Measurements from ENCODE around the gene CSTF3.
"Not testable (repeated sequence)": the region's sequence is repeated elsewhere in the genome, so short reads cannot be mapped to it uniquely, and the experiment has no call there.

Gene CSTF3

DNA sequence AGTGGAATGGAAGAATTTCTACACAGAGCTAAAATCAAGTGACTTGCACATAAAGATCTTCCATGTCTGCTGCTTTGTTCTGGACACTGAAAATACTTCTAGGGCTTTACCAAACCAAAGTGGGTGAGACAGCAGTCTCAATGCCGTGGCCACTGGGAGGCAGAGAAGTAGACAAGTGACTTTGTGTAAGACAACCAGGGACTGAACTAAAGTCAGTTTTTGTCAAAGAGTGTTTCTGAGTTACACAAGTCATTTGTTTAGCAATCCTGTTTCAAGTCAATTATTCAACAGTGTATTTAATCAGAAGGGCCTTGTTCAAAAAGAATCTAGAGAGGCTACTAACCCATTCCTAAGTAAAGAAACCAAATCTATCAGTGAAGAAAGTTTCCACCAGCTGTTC lies 75.3 kb downstream of the CSTF3 start:
- DNase-seq (ENCODE audit: low spot score): no peak

GRCh38 chr11:33083918-33084317 lies 77.4 kb downstream of the CSTF3 start:
- no peak for DNase-seq (ENCODE audit: low spot score)

GRCh38 chr11:33072465-33072864 lies 88.8 kb downstream of the CSTF3 start:
- no peak for DNase-seq (ENCODE audit: low spot score)

DNA sequence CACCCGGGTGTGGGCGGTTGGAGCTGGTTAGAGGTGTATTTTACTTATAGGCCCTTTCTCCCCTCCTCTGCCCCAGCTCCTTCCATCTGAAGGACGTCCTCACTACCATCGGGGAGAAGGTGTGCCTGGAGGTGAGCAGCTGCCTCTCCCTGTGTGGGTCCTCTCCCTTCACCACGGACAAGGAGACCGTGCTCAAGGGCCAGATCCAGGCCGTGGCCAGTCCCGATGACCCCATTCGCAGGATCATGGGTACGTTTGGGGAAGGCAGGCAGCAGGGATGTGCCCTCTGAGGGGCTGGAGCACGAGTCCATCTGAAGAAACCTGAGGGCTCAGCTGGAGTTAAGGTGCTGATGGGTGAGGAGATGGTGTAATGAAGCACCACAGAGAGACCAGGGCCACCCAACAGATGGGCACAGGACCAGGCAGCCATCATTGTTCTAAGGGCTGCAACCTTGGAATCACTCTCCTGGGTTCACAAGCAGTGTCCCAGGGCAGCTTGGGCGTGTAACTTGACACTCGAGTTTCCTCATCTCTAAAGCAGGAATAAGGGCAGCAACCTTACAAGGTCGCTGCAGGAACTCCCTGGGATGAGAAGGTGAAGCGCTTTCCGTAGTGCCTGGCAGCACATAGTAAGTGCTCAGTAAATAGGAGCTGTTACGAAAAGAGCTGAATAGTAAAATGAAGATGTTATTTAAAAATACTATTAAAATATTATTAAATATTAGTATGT lies 92.5 kb downstream of the CSTF3 start:
- no peak for DNase-seq (ENCODE audit: low spot score)

DNA sequence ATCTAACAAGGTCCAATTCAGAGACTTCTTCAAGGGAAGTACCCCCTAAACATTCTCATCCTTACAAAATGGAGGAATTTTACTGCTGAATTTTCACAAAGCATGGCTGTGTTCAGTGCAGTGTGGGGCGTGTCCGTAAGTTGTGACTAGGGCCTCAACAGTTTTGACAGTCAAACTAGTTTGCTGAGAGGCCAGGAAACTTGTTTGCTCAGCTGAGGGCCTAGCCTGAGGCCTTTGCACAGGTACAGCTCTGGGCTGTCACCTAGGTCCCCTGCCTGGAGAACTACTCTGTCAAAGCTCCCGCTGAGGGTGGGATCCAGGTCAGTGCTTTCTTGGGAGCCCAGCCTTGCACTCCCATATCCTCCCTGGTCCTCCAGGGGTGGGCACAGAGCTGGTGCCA lies 94.0 kb downstream of the CSTF3 start:
- DNase-seq (ENCODE audit: low spot score): no peak

DNA sequence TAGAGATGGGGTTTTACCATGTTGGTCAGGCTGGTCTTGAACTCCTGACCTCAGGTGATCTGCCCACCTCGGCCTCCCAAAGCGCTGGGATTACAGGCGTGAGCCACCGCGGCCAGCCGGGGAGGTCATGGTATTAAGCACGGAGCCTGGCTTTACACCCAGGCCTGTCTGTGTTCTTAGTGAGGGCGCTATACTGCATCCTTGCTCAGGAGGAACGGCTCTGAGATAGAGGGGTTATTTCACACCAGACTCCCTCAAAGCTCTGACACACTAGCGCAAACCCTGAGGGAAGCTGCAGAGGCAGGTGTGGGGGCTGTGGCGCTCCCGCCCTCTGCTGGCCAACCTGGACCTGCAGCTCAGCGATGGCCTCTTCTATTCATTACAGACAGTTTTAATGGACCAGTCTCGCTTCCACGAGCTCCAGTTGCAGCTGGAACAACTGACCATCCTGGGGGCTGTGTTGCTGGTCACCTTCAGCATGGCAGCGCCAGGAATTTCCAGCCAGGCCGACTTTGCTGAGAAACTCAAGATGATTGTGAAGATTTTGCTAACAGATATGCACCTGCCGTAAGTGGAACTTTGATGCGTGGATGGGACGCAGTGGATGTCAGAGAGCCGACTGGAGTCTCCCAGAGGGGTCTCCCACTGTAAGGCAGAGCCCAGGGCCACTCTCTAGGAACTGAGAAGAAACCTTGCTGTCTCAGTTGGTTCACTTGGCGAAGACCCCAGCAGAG lies 95.7 kb downstream of the CSTF3 start:
- no peak for DNase-seq (ENCODE audit: low spot score)

GRCh38 chr11:33064866-33065265 lies 96.4 kb downstream of the CSTF3 start:
- no peak for DNase-seq (ENCODE audit: low spot score)

DNA sequence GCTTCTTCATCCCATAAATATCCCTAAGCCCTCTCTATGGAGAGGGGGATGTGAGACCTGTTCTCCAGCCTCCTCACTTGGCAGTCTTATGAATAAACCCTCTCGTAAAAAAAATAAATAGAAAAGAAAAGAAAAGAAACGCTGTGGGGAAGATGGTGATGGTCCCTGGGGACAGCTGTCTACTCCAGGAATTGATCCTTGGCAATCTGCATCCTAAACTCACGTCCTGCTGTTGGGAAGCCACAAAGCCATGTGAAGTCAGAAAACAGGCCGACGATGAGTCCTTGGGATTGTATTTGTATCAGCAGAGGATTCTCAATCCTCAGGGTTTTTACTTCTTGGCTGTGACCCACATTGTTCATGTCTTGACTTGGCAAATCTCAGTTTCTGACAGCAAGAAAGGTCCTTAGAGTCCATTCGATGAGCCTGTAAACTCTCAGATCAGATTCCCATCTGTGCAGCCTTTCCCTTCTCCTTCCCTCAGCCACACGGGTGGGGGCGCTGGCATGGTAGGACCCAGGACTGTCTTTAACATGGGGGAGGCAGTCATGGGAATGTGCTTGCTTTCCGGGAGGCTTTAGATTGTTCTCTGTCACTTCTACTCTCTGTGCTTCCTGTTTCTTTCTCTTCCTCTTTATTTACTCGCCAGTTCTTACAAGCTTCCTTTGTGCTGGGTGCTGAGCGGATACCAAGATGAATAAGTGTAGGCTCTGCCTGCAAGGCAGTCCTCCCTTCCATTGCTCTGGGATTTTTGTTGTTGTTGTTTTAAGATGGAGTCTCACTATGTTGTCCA lies 97.1 kb downstream of the CSTF3 start:
- no peak for DNase-seq (ENCODE audit: low spot score)

DNA sequence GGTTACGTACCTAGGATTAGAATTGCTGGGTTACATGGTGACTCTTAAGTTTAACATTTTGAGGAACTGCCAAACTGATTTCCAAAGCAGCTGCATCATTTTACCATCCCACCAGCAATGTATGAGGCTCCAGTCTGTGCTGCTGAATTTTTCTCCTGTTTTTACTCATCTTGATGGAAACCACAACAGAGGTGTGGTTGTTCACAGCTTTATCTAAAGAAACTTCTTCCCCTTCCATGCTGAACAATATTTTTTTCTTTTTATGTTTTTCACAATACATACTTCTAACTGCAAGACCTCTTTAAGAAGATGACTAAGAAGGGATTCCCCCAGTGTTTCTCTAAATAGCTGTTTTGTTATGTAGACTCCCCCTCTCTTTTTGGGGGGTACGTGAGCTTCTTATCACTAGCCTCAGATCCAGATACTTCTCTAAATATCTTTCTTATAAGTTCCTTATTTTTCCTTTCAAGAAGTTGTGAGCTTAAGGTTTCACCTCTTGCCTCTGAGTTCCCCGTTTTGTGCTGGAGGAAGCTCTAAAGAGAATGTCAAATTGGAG lies 97.9 kb downstream of the CSTF3 start:
- DNase-seq (ENCODE audit: low spot score): no peak

DNA sequence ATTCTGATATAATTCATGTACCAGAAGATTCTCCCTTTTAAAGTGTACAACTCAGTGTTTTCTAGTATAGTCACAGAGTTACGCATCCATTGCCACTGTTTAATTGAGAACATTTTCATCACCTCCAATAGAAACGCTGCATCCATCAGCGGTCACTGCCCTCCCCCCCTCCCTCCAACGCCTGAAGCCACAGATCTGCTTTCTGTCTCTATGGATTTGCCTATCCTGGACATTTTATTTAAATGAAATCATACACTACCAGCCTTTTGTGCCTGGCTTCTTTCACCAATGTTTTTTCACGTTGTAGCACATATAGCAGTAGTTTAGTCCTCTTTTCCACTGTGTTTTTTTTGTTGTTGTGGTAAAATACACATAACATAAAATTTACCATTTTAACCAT lies 99.1 kb downstream of the CSTF3 start:
- DNase-seq (ENCODE audit: low spot score): no peak

DNA sequence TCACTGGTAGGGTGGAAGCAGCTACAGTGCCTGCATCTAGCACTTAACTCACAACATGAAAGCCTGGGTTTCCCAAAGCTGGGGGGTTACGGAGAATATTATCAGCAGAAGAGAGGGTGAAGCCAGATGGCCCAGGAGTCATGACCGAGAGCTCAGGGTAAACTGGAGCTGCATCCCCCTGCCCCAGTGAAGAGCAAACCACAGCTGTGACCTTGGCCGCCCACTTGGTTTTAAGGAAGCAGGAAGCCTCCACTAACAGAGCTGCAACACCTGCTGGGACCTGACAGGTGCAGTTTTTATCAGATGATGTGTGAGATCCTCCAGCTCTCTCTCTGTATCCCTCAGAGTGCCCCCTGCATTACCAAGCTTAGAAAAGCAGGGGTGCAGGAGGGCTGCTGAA lies 101.0 kb downstream of the CSTF3 start:
- no peak for DNase-seq (ENCODE audit: low spot score)

- no peak for DNase-seq (ENCODE audit: low spot score)
Observed at GRCh38 chr11:33059331-33060007, 101.8 kb downstream of the CSTF3 start.

GRCh38 chr11:33057284-33057683 lies 104.0 kb downstream of the CSTF3 start:
- DNase-seq (ENCODE audit: low spot score): no peak

DNA sequence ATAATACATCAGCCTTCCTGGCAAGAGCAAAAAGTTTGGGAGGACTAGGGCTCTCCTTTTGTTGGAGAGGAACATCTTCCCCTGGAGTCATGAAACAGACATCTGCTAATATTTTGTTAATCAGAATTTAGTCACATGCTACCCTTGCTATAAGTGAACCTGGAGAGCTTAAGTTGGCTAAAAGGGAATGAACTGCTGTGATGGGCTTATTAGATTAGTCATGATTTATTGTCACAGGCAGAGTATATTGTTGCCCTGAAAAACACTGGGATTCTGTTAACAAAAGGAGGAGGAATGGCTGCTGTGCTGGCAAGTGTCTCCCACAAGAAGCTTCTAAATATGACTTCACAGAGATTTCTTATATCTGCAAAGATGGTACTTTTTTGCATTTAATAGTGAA lies 105.9 kb downstream of the CSTF3 start:
- DNase-seq (ENCODE audit: low spot score): no peak

DNA sequence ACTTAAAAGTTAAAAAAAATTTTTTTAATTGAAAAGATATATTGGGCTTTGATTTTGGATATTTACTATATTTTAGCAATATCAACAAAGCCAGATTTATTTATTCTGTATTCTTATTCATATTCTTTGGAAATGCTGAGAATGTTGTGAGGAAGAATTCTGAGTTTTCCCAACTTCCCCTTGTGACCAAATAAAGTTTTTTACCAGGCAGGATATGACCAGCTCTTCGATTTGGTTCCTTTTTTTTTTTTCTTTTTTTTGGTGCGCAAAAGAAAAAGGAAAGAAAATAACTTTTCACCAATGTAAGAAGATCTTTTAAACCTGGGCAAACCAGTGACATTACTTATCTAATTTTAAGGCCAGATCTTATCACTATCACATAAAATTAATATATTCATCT lies 109.0 kb downstream of the CSTF3 start:
- no peak for DNase-seq (ENCODE audit: low spot score)

GRCh38 chr11:33049565-33050408 lies 111.5 kb downstream of the CSTF3 start:
- not testable (repeated sequence) for DNase-seq (ENCODE audit: low spot score)

- DNase-seq (ENCODE audit: low spot score): not testable (repeated sequence)
Observed at GRCh38 chr11:33048701-33049100, 112.6 kb downstream of the CSTF3 start.

- no peak for DNase-seq (ENCODE audit: low spot score)
Observed at GRCh38 chr11:33045551-33046255, 115.6 kb downstream of the CSTF3 start.

GRCh38 chr11:33044285-33044756 lies 117.0 kb downstream of the CSTF3 start:
- DNase-seq (ENCODE audit: low spot score): no peak

DNA sequence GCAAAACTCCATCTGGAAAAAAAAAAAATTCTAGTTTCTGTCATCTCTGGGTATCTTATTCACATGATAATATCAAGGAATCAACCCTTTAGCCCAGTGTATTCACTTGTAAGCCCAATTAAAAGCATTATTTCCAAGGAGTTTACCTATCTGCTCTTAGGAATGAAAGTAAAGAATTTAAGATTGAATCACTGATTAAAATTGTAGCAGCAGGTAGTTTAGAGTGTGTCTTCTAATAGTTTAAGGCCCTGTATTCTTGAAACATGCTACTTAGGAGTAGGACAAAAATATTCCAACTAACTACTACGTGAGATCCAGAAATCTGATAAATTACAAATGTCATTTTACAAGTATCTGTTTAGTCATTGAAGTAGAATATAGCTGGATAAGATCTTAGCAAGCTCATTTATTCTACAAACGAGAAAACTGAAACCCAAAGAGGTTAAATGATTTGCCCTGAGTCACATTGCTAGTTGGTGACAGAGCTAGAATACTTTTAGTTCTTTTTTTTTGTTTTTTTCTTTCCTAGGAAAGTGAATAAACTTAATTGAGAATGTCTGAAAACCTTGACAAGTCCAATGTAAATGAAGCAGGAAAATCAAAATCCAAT lies 118.0 kb downstream of the CSTF3 start:
- no peak for DNase-seq (ENCODE audit: low spot score)
